Upper lobe of left lung (tissue), 4 donors: ENCODE results near the gene SIL1.

Experiments used
- CTCF ChIP-seq, 6 experiments: fragments of 450-650 bp in 4 of 6; fragments of 200-600 bp in 2 of 6; sonication (generic) in 2 of 6; IDR thresholded peaks; one replicate each; pipeline ENCODE4 v1.5.1; 2016 to 2019; ENCODE audit warnings: antibody characterized with exemption in 6 of 6
- EP300 ChIP-seq, 4 donors: sonication (generic); formaldehyde crosslinking; IDR thresholded peaks; one replicate each; pipeline ENCODE4 v1.5.1; 2017; ENCODE audit warnings: antibody characterized with exemption in 4 of 4, control low read depth in 2 of 4
- POLR2A ChIP-seq, 4 donors: fragments of 450-650 bp; IDR thresholded peaks; one replicate each; pipeline ENCODE4 v1.5.1; 2016 to 2017; ENCODE audit warnings: antibody characterized with exemption in 4 of 4, mild to moderate bottlenecking in 2 of 4
- POLR2AphosphoS5 ChIP-seq, 2 donors: sonication (generic); formaldehyde crosslinking; IDR thresholded peaks; one replicate each; pipeline ENCODE4 v1.5.1; 2017; ENCODE audit warnings: antibody characterized with exemption in 2 of 2

GRCh38 chr5:139137697-139138096, 60.5 kb downstream of the SIL1 start:
- TF ChIP-seq CTCF (IDR thresholded peaks at IDR 0.05) (peak in 2 of 6 experiments; percentile 14 to 21), POLR2A (IDR thresholded peaks at IDR 0.05) (no peak), POLR2AphosphoS5 (IDR thresholded peaks at IDR 0.05) (no peak), EP300 (IDR thresholded peaks at IDR 0.05) (no peak)
